Left lung (tissue), 10 donors: ENCODE results near the gene DNAJC5G. TPM values are rescaled to one million over a fixed set of nuclear protein-coding genes. Genes with fewer than 3 reads are reported as not detected.

Source experiments
- ATAC-seq: fragments of 200-7000 bp; cut with Tn5 transposase; one replicate; pipeline ENCODE4 v1.9.1; 2020; ENCODE audit warnings: moderate library complexity
- DNase-seq, 4 donors: peaks; one replicate each; pipeline ENCODE4 v3.0.0-alpha.2; 2013 to 2020
- H3K27ac ChIP-seq, 2 donors: fragments of 200-600 bp; sonication (generic) in 1 of 2; one replicate each; pipeline versions ENCODE4 v1.5.0 to v1.8.0; 2020 to 2021
- H3K27me3 ChIP-seq, 2 donors: fragments of 200-600 bp; sonication (generic) in 1 of 2; one replicate each; pipeline versions ENCODE4 v1.5.0 to v1.8.0; 2020 to 2021
- H3K36me3 ChIP-seq, 2 donors: fragments of 200-600 bp; sonication (generic) in 1 of 2; one replicate each; pipeline versions ENCODE4 v1.5.0 to v1.8.0; 2020 to 2021
- H3K4me1 ChIP-seq, 2 donors: fragments of 200-600 bp; one replicate each; pipeline ENCODE4 v1.8.0; 2021
- H3K4me3 ChIP-seq, 2 donors: fragments of 200-600 bp; sonication (generic) in 1 of 2; one replicate each; pipeline versions ENCODE4 v1.5.0 to v1.8.0; 2020 to 2021; ENCODE audit warnings: mild to moderate bottlenecking in 1 of 2
- H3K9me3 ChIP-seq, 2 donors: fragments of 200-600 bp; sonication (generic) in 1 of 2; one replicate each; pipeline versions ENCODE4 v1.5.0 to v1.8.0; 2020 to 2021
- CTCF ChIP-seq, 2 donors: fragments of 200-600 bp; sonication (generic) in 1 of 2; IDR thresholded peaks; one replicate each; pipeline versions ENCODE4 v1.5.0 to v1.8.0; 2021; ENCODE audit warnings: antibody characterized with exemption in 2 of 2
- intact Hi-C, 2 donors: fragments of 100-400 bp; cut with DNase I; formaldehyde crosslinking; loops; one replicate each; pipeline versions ENCODE4 v1.11.2 to v1.14.2; 2022
- polyA plus RNA-seq, 6 donors: library from polyadenylated mRNA; unstranded; fragments of 120-200 nt; gene quantifications; one replicate each; pipeline ENCODE4 v1.2.1, GENCODE V29; 2013; ENCODE audit not compliant: insufficient read length in 6 of 6
- total RNA-seq, 2 donors: library from RNA; stranded (reverse); fragmentation: NEBNext Ultra II Directional; extraction: Animal tissue kit (Norgen Biotek cat#: 25700); gene quantifications; one replicate each; pipeline ENCODE4 v1.2.1, GENCODE V29; 2021
- donor health status: DM: no; HTN: yes; CAD: no.
- donor health status: DM: no; HTN: no; CAD: no.

Gene DNAJC5G
- total and polyA plus RNA-seq, 8 donors, result 0.19 to 0.41 (median 0.30) TPM; not detected in 2

GRCh38 chr2:27324720-27325119 is 49.5 kb downstream of the DNAJC5G start:
- intact Hi-C loops, result no loop called here
- no peak for DNase-seq
- Histone ChIP-seq H3K27me3 (no peaks in the 10 kb centered on the region), H3K4me3 (no peak overlapping the region), H3K9me3 (no peaks in the 10 kb centered on the region), H3K4me1 (peaks cover 14 to 33% of the 10 kb centered on the region in 2 donors), H3K36me3 (peaks cover 0 to 40% of the 10 kb centered on the region in 2 donors), H3K27ac (no peak overlapping the region)
- no peak for TF ChIP-seq CTCF (IDR thresholded peaks at IDR 0.05)
- ATAC-seq, result no peak

Other genes starting within 250 kb of the DNAJC5G start
- gene TMEM214, start 242.5 kb upstream of the DNAJC5G start, total RNA-seq, result 100 to 1,000 TPM in 1 of 2 donors, 10 to 100 TPM in 1; 84.6 to 105 TPM
- 10 to 100 TPM; 59.8 to 90.4 (median 67.8) TPM for gene TMEM214, start 242.5 kb upstream of the DNAJC5G start, polyA plus RNA-seq
- gene AGBL5, start 223.8 kb upstream of the DNAJC5G start, total RNA-seq, result 10 to 100 TPM; 12.0 to 20.6 TPM
- 10 to 100 TPM; 47.2 to 54.5 (median 51.9) TPM for gene AGBL5, start 223.8 kb upstream of the DNAJC5G start, polyA plus RNA-seq
- 100 to 1,000 TPM; 294 to 407 TPM for gene OST4, start 203.8 kb upstream of the DNAJC5G start, total RNA-seq
- 100 to 1,000 TPM; 231 to 289 (median 260) TPM for gene OST4, start 203.8 kb upstream of the DNAJC5G start, polyA plus RNA-seq
- 100 to 1,000 TPM; 151 to 161 TPM for gene EMILIN1, start 196.8 kb upstream of the DNAJC5G start, total RNA-seq
- 100 to 1,000 TPM; 137 to 268 (median 197) TPM for gene EMILIN1, start 196.8 kb upstream of the DNAJC5G start, polyA plus RNA-seq
- gene KHK, start 188.7 kb upstream of the DNAJC5G start, total RNA-seq, result 10 to 100 TPM in 1 of 2 donors, 1 to 10 TPM in 1; 4.6 to 11.5 TPM
- 1 to 10 TPM; 3.8 to 6.2 (median 4.4) TPM for gene KHK, start 188.7 kb upstream of the DNAJC5G start, polyA plus RNA-seq
- 1 to 10 TPM; 2.8 to 3.4 TPM for gene CGREF1, start 156.3 kb upstream of the DNAJC5G start, total RNA-seq
- under 1 TPM; 0.31 to 0.86 (median 0.56) TPM for gene CGREF1, start 156.3 kb upstream of the DNAJC5G start, polyA plus RNA-seq
- not detected for gene ABHD1, start 151.6 kb upstream of the DNAJC5G start, total RNA-seq
- gene ABHD1, start 151.6 kb upstream of the DNAJC5G start, polyA plus RNA-seq, result 1 to 10 TPM in 3 of 6 donors, under 1 TPM in 3; 0.69 to 1.3 (median 1.0) TPM
- gene PREB, start 140.8 kb upstream of the DNAJC5G start, total RNA-seq, result 10 to 100 TPM; 50.8 to 65.3 TPM
- gene PREB, start 140.8 kb upstream of the DNAJC5G start, polyA plus RNA-seq, result 10 to 100 TPM; 34.3 to 45.7 (median 38.2) TPM
- gene PRR30, start 136.0 kb upstream of the DNAJC5G start, total RNA-seq, result not detected
- gene PRR30, start 136.0 kb upstream of the DNAJC5G start, polyA plus RNA-seq, result not detected
- under 1 TPM; 0.08 to 0.50 TPM for gene TCF23, start 126.4 kb upstream of the DNAJC5G start, total RNA-seq
- gene TCF23, start 126.4 kb upstream of the DNAJC5G start, polyA plus RNA-seq, result under 1 TPM; 0.06 to 0.21 (median 0.08) TPM
- gene ATRAID, start 63.4 kb upstream of the DNAJC5G start, total RNA-seq, result 100 to 1,000 TPM in 1 of 2 donors, 10 to 100 TPM in 1; 87.5 to 102 TPM
- 100 to 1,000 TPM; 126 to 141 (median 130) TPM for gene ATRAID, start 63.4 kb upstream of the DNAJC5G start, polyA plus RNA-seq
- gene SLC5A6, start 63.2 kb upstream of the DNAJC5G start, total RNA-seq, result 10 to 100 TPM; 27.3 to 43.7 TPM
- gene SLC5A6, start 63.2 kb upstream of the DNAJC5G start, polyA plus RNA-seq, result 10 to 100 TPM; 24.1 to 47.2 (median 31.7) TPM
- gene CAD, start 58.1 kb upstream of the DNAJC5G start, total RNA-seq, result 10 to 100 TPM; 31.1 to 51.2 TPM
- 10 to 100 TPM; 39.0 to 52.8 (median 44.9) TPM for gene CAD, start 58.1 kb upstream of the DNAJC5G start, polyA plus RNA-seq
- under 1 TPM; 0.39 to 0.64 TPM for gene SLC30A3, start 12.4 kb upstream of the DNAJC5G start, total RNA-seq
- gene SLC30A3, start 12.4 kb upstream of the DNAJC5G start, polyA plus RNA-seq, result under 1 TPM; 0.26 to 0.69 (median 0.48) TPM
- under 1 TPM in 1 of 2 donors, not detected in 1; 0.17 TPM for gene TRIM54, start 7.0 kb downstream of the DNAJC5G start, total RNA-seq
- gene TRIM54, start 7.0 kb downstream of the DNAJC5G start, polyA plus RNA-seq, result under 1 TPM in 5 of 6 donors, not detected in 1; 0.07 to 0.14 (median 0.09) TPM
- 1 to 10 TPM; 1.5 to 2.6 TPM for gene UCN, start 33.0 kb downstream of the DNAJC5G start, total RNA-seq
- gene UCN, start 33.0 kb downstream of the DNAJC5G start, polyA plus RNA-seq, result 1 to 10 TPM; 1.3 to 2.4 (median 1.8) TPM
- 100 to 1,000 TPM in 1 of 2 donors, 10 to 100 TPM in 1; 96.4 to 103 TPM for gene MPV17, start 47.7 kb downstream of the DNAJC5G start, total RNA-seq
- gene MPV17, start 47.7 kb downstream of the DNAJC5G start, polyA plus RNA-seq, result 100 to 1,000 TPM in 1 of 6 donors, 10 to 100 TPM in 5; 91.6 to 106 (median 99.0) TPM
- gene GTF3C2, start 81.3 kb downstream of the DNAJC5G start, total RNA-seq, result 10 to 100 TPM; 45.2 to 54.5 TPM
- gene GTF3C2, start 81.3 kb downstream of the DNAJC5G start, polyA plus RNA-seq, result 10 to 100 TPM; 63.3 to 71.7 (median 68.1) TPM
- 10 to 100 TPM; 30.7 to 36.9 TPM for gene EIF2B4, start 94.9 kb downstream of the DNAJC5G start, total RNA-seq
- gene EIF2B4, start 94.9 kb downstream of the DNAJC5G start, polyA plus RNA-seq, result 10 to 100 TPM; 50.3 to 61.4 (median 53.4) TPM
- gene SNX17, start 95.2 kb downstream of the DNAJC5G start, total RNA-seq, result 100 to 1,000 TPM in 1 of 2 donors, 10 to 100 TPM in 1; 91.0 to 121 TPM
- gene SNX17, start 95.2 kb downstream of the DNAJC5G start, polyA plus RNA-seq, result 100 to 1,000 TPM in 3 of 6 donors, 10 to 100 TPM in 3; 93.1 to 113 (median 102) TPM
- gene ZNF513, start 105.3 kb downstream of the DNAJC5G start, total RNA-seq, result 10 to 100 TPM; 16.4 to 17.2 TPM
- 10 to 100 TPM; 12.8 to 18.8 (median 15.8) TPM for gene ZNF513, start 105.3 kb downstream of the DNAJC5G start, polyA plus RNA-seq
- gene PPM1G, start 134.2 kb downstream of the DNAJC5G start, total RNA-seq, result 10 to 100 TPM; 55.5 to 66.5 TPM
- 10 to 100 TPM; 72.1 to 88.0 (median 81.1) TPM for gene PPM1G, start 134.2 kb downstream of the DNAJC5G start, polyA plus RNA-seq
- 10 to 100 TPM; 81.6 to 85.4 TPM for gene NRBP1, start 153.2 kb downstream of the DNAJC5G start, total RNA-seq
- gene NRBP1, start 153.2 kb downstream of the DNAJC5G start, polyA plus RNA-seq, result 100 to 1,000 TPM; 119 to 137 (median 123) TPM
- 10 to 100 TPM; 34.0 to 45.6 TPM for gene KRTCAP3, start 166.9 kb downstream of the DNAJC5G start, total RNA-seq
- gene KRTCAP3, start 166.9 kb downstream of the DNAJC5G start, polyA plus RNA-seq, result 10 to 100 TPM; 12.0 to 17.8 (median 14.7) TPM
- 10 to 100 TPM; 21.0 to 23.8 TPM for gene IFT172, start 214.3 kb downstream of the DNAJC5G start, total RNA-seq
- gene IFT172, start 214.3 kb downstream of the DNAJC5G start, polyA plus RNA-seq, result 10 to 100 TPM; 42.8 to 65.3 (median 55.6) TPM
- gene FNDC4, start 219.8 kb downstream of the DNAJC5G start, total RNA-seq, result 1 to 10 TPM; 4.4 to 8.0 TPM
- 10 to 100 TPM; 12.3 to 16.6 (median 14.0) TPM for gene FNDC4, start 219.8 kb downstream of the DNAJC5G start, polyA plus RNA-seq
- under 1 TPM in 1 of 2 donors, not detected in 1; 0.37 TPM for gene GCKR, start 221.4 kb downstream of the DNAJC5G start, total RNA-seq
- 1 to 10 TPM in 4 of 6 donors, under 1 TPM in 2; 0.57 to 1.8 (median 1.3) TPM for gene GCKR, start 221.4 kb downstream of the DNAJC5G start, polyA plus RNA-seq